ENCODE measurements around the gene SLC10A4. TPM values are rescaled to one million over a fixed set of nuclear protein-coding genes. Genes with fewer than 3 reads are reported as not detected.

SLC10A4 gene
- total RNA-seq, 1 donor from 2014 or later = 6.6 TPM

GRCh38 chr4:48484494-48485168 is 1.5 kb downstream of the SLC10A4 start:
- Histone ChIP-seq H3K4me3 (no peak overlapping the region), H3K9me3 (no peaks in the 10 kb centered on the region), H3K27ac (no peak overlapping the region), H3K27me3 (peaks cover 9% of the 10 kb centered on the region), H3K36me3 (no peaks in the 10 kb centered on the region), H3K4me1 (peaks cover 9% of the 10 kb centered on the region)
- intact Hi-C loops (cut with DNase I) = no loop called here
- DNase-seq (ENCODE audit: extremely low spot score in 2 of 2) = no peak
- TF ChIP-seq POLR2AphosphoS5 (IDR thresholded peaks at IDR 0.05; ENCODE audit: insufficient read depth in 1 of 2, low read depth in 1 of 2) = no peak
- TF ChIP-seq CTCF (IDR thresholded peaks at IDR 0.05) = no peak
- TF ChIP-seq POLR2A (IDR thresholded peaks at IDR 0.05) = no peak

- Histone ChIP-seq H3K27ac (no peak overlapping the region), H3K27me3 (no peaks in the 10 kb centered on the region), H3K36me3 (no peaks in the 10 kb centered on the region), H3K4me3 (peak overlapping the region; percentile 37 to 49), H3K4me1 (peaks cover 7% of the 10 kb centered on the region), H3K9me3 (no peaks in the 10 kb centered on the region)
- intact Hi-C loops (cut with DNase I) = no loop called here
- no peak for DNase-seq (ENCODE audit: extremely low spot score in 2 of 2)
- no peak for TF ChIP-seq POLR2AphosphoS5 (IDR thresholded peaks at IDR 0.05; ENCODE audit: insufficient read depth in 1 of 2, low read depth in 1 of 2)
- TF ChIP-seq CTCF (IDR thresholded peaks at IDR 0.05) = no peak
- TF ChIP-seq POLR2A (IDR thresholded peaks at IDR 0.05) = no peak
Measured at GRCh38 chr4:48489683-48490011, 6.5 kb downstream of the SLC10A4 start.

GRCh38 chr4:48490012-48490679 is 7.0 kb downstream of the SLC10A4 start, which contains the start of gene ZAR1:
Gene ZAR1, plus strand, starts transcription at chr4:48490252. Its CDS starts 40 bp downstream, at chr4:48490292.
- no peak within 1 kb of the TSS for H3K27ac ChIP-seq
- DNase-seq (ENCODE audit: extremely low spot score in 2 of 2) = no peak
- H3K36me3 ChIP-seq = no peaks in the 10 kb centered on the region
- no peaks in the 10 kb centered on the region for H3K9me3 ChIP-seq
- H3K4me3 ChIP-seq = peak within 1 kb of the TSS; percentile 37 to 49
- peaks cover 7% of the 10 kb centered on the region for H3K4me1 ChIP-seq
- intact Hi-C loops (cut with DNase I) = no loop called here
- TF ChIP-seq CTCF (IDR thresholded peaks at IDR 0.05) (no peak), POLR2A (IDR thresholded peaks at IDR 0.05) (no peak), POLR2AphosphoS5 (IDR thresholded peaks at IDR 0.05; ENCODE audit: insufficient read depth in 1 of 2, low read depth in 1 of 2) (no peak)
- no peaks in the 10 kb centered on the region for H3K27me3 ChIP-seq

- TF ChIP-seq POLR2A (IDR thresholded peaks at IDR 0.05) (no peak), CTCF (IDR thresholded peaks at IDR 0.05) (no peak), POLR2AphosphoS5 (IDR thresholded peaks at IDR 0.05; ENCODE audit: insufficient read depth in 1 of 2, low read depth in 1 of 2) (no peak)
- DNase-seq (ENCODE audit: extremely low spot score in 2 of 2) = no peak
- no peak overlapping the region for H3K27ac ChIP-seq
- peaks cover 7% of the 10 kb centered on the region for H3K4me1 ChIP-seq
- H3K36me3 ChIP-seq = no peaks in the 10 kb centered on the region
- peak overlapping the region; percentile 37 to 49 for H3K4me3 ChIP-seq
- no peaks in the 10 kb centered on the region for H3K9me3 ChIP-seq
- intact Hi-C loops (cut with DNase I) = no loop called here
- H3K27me3 ChIP-seq = no peaks in the 10 kb centered on the region
Measured at GRCh38 chr4:48490680-48491513, 7.8 kb downstream of the SLC10A4 start.

All from vagina (tissue), 2 donors.